ENCODE data around the gene FGF5.
"Not testable (repeated sequence)": the region's sequence is repeated elsewhere in the genome, so short reads cannot be mapped to it uniquely, and the experiment has no call there.

Gene FGF5

GRCh38 chr4:80255329-80256095 lies 11.0 kb upstream of the FGF5 start:
- no peak for DNase-seq

DNA sequence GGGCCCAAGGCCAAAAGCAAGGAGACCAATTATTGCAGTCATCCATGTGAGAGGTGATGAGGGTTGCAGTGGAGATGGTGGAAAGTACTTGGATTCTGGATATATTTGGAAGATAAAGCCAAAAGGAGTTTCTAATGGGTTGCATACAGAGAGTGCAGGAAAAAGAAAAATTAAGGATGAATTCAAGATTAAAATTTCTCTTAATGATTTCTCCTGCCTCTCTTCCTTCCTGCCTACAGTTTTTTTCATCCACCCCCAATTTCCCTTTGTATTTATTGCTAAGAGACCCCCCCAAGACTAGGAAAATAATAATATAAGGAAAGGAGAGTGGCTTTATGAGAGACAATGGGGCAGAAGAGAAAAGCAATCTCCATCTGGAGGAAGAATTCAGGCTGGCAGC lies 8.6 kb upstream of the FGF5 start:
- DNase-seq = no peak

DNA sequence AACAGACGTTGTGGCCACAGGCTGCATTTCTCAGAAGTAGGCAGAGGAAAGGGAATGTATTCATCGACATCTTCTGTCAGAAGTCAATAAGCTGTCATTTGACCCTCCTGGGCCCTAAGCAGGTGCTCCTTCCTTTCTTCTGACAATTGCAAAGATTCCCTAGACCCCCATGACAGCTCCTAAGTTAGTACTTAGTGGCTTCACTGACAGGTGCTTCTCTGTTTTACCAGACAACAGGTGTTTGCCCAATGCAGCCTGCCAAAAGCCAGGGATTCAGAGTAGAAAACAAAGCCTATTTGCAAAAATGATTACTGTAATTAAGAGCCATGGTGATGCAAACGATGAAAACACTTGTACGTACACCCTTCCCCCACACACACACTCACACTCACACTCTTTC lies 7.5 kb upstream of the FGF5 start:
- no peak for DNase-seq

- no peak for DNase-seq
Measured at GRCh38 chr4:80259817-80260216, 6.6 kb upstream of the FGF5 start.

- DNase-seq = no peak
Measured at GRCh38 chr4:80261989-80262600, 4.4 kb upstream of the FGF5 start.

DNA sequence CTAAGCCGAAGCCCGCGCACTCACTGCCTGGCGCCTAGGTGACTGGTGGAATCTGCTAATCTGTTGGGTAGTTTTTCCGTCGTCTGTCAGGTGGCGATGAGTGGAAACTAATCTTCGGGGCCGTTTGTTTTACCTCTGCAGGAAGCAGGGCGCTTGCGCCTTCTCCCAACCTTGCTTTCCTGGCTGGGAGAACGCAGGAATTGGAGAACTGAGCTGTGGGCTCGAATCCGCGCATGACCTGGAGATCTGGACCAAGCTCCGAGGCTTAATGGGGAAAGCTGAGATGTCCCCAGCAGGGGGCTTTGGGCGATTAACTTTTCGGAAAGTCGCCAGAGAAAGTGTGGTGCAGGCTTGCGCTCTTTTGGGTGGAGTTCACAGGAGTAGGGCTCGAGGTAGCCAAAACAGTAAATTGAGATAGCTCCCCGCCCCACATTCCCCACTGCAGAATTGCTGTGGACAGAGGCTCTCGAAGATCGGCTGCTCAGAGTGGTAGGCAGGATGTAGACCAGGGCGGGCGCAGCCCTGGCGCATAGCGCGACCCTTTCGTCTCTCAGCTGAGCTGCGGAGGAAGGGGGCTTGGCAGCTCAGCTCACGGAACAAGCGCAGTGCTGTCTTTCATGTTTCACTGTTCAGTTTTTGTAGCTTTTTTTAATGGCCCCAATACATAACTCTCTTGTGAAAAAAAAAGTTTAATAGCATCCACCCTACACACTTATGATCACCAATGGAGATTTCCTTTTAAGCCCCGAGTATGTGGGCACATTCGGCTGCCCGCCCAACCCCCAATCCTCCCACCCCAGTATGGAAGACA lies 2.7 kb upstream of the FGF5 start:
- DNase-seq = no peak

GRCh38 chr4:80264352-80264647 lies 2.2 kb upstream of the FGF5 start:
- no peak for DNase-seq

GRCh38 chr4:80264825-80265224 lies 1.6 kb upstream of the FGF5 start:
- no peak for DNase-seq

GRCh38 chr4:80265571-80266252 lies 752 bp upstream of the FGF5 start:
- no peak for DNase-seq

DNA sequence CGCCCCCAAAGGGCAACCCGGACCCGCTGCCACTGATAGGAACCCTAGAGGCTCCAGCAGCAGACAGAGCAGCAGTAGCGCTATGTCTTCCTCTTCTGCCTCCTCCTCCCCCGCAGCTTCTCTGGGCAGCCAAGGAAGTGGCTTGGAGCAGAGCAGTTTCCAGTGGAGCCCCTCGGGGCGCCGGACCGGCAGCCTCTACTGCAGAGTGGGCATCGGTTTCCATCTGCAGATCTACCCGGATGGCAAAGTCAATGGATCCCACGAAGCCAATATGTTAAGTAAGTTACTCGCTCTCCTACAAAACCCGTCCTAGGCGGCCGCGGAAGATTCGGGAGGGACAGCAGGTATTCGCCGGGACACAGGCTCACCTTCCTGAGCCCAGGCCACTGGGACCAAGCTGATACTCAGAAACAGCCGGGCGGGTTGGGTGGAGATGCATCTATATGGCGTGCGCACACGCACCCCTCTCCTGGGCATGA lies 477 bp downstream of the FGF5 start:
- DNase-seq = no peak

DNA sequence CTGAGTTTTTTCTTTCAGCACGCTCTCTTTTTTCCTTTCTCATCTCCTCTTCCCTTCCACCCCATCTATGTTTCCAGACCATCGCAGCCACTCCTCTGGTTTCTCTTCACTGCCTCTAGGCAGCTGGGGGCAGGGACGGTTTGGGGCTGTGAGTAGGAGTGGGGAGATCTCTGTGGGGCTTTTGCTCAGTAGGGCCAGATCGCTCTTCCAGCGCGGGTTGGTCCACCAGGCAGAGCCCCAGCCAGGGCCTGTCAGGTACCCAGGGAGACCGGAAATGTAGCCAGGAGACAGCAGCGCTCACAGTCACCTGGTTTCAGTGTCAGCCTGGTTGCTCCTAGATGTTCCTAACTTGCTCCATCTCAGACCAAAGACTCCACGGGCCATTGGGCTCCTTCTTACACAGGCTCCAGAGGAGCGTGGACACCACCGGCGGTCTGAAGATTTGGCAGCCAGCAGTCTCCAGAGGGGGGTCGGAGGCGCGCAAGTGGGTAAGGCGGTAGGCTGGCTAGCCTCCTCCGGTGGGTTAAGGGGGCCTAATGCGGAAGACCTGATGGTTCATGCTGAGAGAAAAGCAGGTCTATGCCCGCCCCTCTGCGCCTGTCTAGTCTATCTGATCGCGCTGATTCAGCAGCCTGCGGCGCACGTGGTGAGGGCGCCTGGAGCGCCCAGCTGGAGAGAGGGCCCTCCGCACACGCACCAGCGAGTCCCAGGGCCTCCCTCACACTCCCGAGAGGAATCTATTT lies 1.8 kb downstream of the FGF5 start:
- DNase-seq = no peak

DNA sequence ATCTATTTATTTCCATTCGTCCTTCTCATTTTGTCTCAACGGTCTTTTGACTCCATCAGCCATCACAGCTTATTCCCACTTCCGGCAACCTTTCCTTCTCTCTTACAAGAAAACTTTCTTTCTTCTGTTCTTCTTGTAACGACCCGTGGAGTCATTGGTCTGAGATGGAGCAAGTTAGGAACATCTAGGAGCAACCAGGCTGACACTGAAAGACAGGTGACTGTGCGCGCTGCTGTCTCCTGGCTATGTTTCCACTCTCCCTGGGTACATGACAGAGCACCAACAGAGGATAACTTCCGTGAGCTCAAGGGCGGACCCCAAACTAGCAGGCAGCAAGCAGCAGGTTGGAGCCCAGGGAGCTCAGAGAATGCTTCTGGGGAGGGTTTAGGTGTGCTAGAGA lies 2.5 kb downstream of the FGF5 start:
- no peak for DNase-seq

DNA sequence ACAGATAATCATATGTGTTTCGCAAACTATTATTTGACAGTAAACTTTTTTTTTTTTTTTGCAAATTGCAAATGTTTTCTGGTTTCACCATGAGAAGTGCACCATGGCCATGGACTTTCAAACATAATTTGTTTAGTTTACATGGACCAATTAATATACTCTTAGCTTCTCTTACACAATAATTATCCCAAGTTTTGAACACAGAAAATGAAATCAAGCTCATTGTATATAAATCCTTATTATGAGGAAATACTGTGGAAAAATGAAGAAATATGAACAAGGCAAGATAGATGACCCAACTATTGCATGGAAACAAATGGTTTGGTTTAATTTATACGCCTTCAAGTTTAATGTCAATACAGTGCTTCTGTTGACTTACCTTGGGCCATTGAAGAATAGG lies 3.9 kb downstream of the FGF5 start:
- no peak for DNase-seq

GRCh38 chr4:80270868-80271267 lies 4.4 kb downstream of the FGF5 start:
- DNase-seq = no peak

DNA sequence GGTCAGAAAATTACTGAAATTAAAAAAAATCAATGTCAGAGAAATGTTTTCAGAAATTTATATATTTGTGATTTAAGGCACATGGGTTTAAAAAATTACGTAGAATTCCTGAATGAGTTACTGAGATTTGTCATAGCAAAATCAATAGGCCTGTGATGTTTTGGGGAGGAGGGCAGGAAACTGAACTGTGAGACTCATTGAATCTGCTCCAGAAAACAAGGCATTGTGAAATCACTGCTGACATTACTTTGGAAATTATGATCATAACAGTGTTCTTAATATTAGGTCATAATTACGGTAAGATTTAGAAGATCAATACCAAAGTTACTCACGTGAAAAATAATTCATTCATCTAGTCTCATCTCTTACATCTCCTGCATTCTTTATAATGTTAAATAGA lies 5.3 kb downstream of the FGF5 start:
- DNase-seq = no peak

GRCh38 chr4:80276931-80277330 lies 10.5 kb downstream of the FGF5 start:
- no peak for DNase-seq

- DNase-seq = no peak
Measured at GRCh38 chr4:80279751-80280150, 13.3 kb downstream of the FGF5 start.

GRCh38 chr4:80286451-80286850 lies 20.0 kb downstream of the FGF5 start:
- no peak for DNase-seq

DNA sequence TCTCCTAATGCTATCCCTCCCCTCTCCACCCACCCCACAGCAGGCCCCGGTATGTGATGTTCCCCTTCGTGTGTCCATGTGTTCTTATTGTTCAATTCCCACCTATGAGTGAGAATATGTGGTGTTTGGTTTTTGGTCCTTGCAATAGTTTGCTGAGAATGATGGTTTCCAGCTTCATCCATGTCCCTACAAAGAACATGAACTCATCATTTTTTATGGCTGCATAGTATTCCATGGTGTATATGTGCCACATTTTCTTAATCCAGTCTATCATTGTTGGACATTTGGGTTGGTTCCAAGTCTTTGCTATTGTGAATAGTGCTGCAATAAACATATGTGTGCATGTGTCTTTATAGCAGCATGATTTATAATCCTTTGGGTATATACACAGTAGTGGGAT lies 24.2 kb downstream of the FGF5 start:
- not testable (repeated sequence) for DNase-seq

DNA sequence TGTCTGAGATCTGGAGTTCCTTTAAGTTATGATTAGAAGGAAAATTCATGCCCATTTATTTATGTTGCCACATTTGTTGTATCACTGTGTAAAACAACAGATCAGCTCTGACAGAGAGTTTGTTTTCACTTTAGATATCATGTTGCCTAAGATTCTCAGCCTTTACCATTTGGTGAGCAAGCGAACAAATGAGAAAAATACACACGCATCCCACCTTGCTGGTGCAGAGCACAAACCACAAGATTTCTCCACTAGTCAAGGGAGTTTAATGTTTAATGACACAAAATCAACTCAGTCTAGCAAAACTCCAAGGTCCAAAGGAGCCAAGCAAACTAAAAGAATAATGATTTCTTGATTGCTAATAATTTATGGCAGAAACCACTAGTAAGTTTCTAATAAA lies 27.7 kb downstream of the FGF5 start:
- DNase-seq = no peak

- DNase-seq = no peak
Measured at GRCh38 chr4:80295336-80295735, 28.9 kb downstream of the FGF5 start.

DNA sequence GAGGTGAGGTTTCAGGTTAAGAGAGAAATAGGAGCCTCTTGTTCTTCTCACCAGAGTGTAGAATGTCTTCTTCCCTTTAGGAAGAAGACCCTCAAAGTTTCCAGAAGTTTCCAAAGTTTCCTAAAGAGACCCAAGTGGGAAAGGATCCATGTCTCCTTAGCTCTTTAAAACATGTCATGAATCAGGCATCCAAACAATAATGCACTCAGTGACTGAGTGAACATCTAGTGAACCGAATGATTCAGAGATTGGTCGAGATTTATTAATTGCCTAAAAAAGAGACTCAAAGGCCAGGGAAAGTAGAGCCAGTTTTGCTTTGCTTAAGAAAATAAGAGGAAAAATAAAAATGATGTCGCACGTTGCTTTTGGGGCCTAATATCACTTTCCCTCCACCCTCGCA lies 29.4 kb downstream of the FGF5 start:
- no peak for DNase-seq

DNA sequence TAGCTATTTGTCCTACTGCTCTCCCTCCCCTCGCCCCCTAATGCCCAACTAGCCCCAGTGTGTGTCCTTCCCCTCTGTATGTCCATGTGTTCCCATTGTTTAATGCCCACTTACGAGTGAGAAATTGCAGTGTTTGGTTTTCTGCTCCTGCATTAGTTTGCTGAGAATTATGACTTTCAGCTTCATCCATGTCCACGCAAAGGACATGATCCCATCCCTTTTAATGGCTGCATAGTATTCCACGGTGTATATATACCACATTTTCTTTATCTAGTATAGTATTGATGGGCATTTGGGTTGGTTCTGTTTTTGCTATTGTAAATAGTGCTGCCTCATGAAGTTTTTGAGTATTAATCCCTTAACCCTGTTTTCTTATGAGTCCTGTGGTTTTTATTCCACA lies 35.4 kb downstream of the FGF5 start:
- DNase-seq = no peak
